WI38 (cell line): ENCODE data around the gene MPP2.

Experiments
- H3K4me3 ChIP-seq: 2 replicates; pipeline ENCODE4 v1.5.1; 2011; ENCODE audit warnings: low read depth, mild to moderate bottlenecking, control low read depth, low read length
- CTCF ChIP-seq: IDR thresholded peaks from 2 replicates; pipeline ENCODE4 v1.5.1; 2012; ENCODE audit warnings: low read depth, mild to moderate bottlenecking, control low read depth, low read length

The MPP2 gene

GRCh38 chr17:43857957-43858600 is 49.3 kb downstream of the MPP2 start:
- TF ChIP-seq CTCF, result no peak
- no peak overlapping the region for H3K4me3 ChIP-seq

- TF ChIP-seq CTCF, result no peak
- H3K4me3 ChIP-seq, result no peak overlapping the region
Observed at GRCh38 chr17:43857141-43857540, 50.2 kb downstream of the MPP2 start.

GRCh38 chr17:43856141-43856540 is 51.2 kb downstream of the MPP2 start:
- H3K4me3 ChIP-seq, result no peak overlapping the region
- no peak for TF ChIP-seq CTCF

- TF ChIP-seq CTCF, result no peak
- H3K4me3 ChIP-seq, result no peak overlapping the region
Observed at GRCh38 chr17:43855061-43855460, 52.3 kb downstream of the MPP2 start.

GRCh38 chr17:43854498-43854897 is 52.8 kb downstream of the MPP2 start:
- no peak overlapping the region for H3K4me3 ChIP-seq
- no peak for TF ChIP-seq CTCF

GRCh38 chr17:43853546-43853945 is 53.8 kb downstream of the MPP2 start:
- no peak for TF ChIP-seq CTCF
- H3K4me3 ChIP-seq, result no peak overlapping the region

GRCh38 chr17:43852571-43852970 is 54.8 kb downstream of the MPP2 start:
- no peak overlapping the region for H3K4me3 ChIP-seq
- no peak for TF ChIP-seq CTCF
